ENCODE data around the gene RXRA.

The RXRA gene

GRCh38 chr9:134434894-134435506 lies 108.7 kb downstream of the RXRA start:
- peak; percentile 97 for DNase-seq (ENCODE audit: low read depth)

- no peak for DNase-seq (ENCODE audit: low read depth)
These were observed 109.5 kb downstream of the RXRA start for GRCh38 chr9:134435550-134436378.

GRCh38 chr9:134436379-134436762 lies 110.1 kb downstream of the RXRA start:
- no peak for DNase-seq (ENCODE audit: low read depth)

- no peak for DNase-seq (ENCODE audit: low read depth)
These were observed 110.7 kb downstream of the RXRA start for GRCh38 chr9:134436911-134437310.

GRCh38 chr9:134437403-134438194 lies 111.3 kb downstream of the RXRA start:
- DNase-seq (ENCODE audit: low read depth): no peak

GRCh38 chr9:134438195-134438788 lies 112.0 kb downstream of the RXRA start:
- no peak for DNase-seq (ENCODE audit: low read depth)

GRCh38 chr9:134439368-134439784 lies 113.1 kb downstream of the RXRA start:
- no peak for DNase-seq (ENCODE audit: low read depth)

- DNase-seq (ENCODE audit: low read depth): no peak
These were observed 114.5 kb downstream of the RXRA start for GRCh38 chr9:134440636-134441226.

GRCh38 chr9:134441227-134442084 lies 115.2 kb downstream of the RXRA start:
- DNase-seq (ENCODE audit: low read depth): no peak

- DNase-seq (ENCODE audit: low read depth): no peak
These were observed 115.8 kb downstream of the RXRA start for GRCh38 chr9:134442085-134442474.

- no peak for DNase-seq (ENCODE audit: low read depth)
These were observed 116.4 kb downstream of the RXRA start for GRCh38 chr9:134442486-134443173.

- DNase-seq (ENCODE audit: low read depth): peak; percentile 77
These were observed 117.2 kb downstream of the RXRA start for GRCh38 chr9:134443174-134444037.

- DNase-seq (ENCODE audit: low read depth): no peak
These were observed 117.7 kb downstream of the RXRA start for GRCh38 chr9:134444038-134444315.

- DNase-seq (ENCODE audit: low read depth): no peak
These were observed 118.7 kb downstream of the RXRA start for GRCh38 chr9:134445000-134445399.

GRCh38 chr9:134449180-134449916 lies 123.1 kb downstream of the RXRA start:
- peak; percentile 95 for DNase-seq (ENCODE audit: low read depth)

GRCh38 chr9:134451700-134452458 lies 125.6 kb downstream of the RXRA start:
- DNase-seq (ENCODE audit: low read depth): no peak

- no peak for DNase-seq (ENCODE audit: low read depth)
These were observed 126.5 kb downstream of the RXRA start for GRCh38 chr9:134452728-134453127.

GRCh38 chr9:134453776-134454475 lies 127.7 kb downstream of the RXRA start:
- no peak for DNase-seq (ENCODE audit: low read depth)

All from fibroblast of the conjunctiva (primary cell).